ENCODE measurements around the gene ARHGEF11. TPM values are rescaled to one million over a fixed set of nuclear protein-coding genes. Genes with fewer than 3 reads are reported as not detected.

Gene ARHGEF11
- total RNA-seq, 3 donors from 2014 or later, result 1.4 to 1.8 (median 1.7) TPM

DNA sequence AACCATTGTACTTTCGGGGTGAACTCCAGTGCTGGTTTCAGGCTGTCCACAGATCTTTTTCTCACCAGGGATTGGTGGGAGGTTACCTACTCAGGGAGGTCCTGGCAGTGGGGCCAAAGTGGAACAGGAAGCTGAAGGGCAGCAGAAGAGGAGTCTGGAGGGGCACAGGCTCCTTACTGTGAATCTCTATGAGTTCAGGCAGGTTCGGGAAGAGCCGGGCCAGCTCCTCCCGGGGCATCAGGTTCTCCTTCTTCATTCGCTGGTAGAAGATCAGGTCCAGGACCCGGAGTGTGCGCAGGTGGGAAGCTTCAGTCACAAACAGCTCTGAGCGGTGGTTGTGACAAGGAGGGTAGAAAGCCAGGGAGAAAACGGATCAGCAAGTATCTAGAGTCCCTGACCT is 98.4 kb downstream of the ARHGEF11 start:
- Mint-ChIP-seq H3K9me3 (no peaks in the 10 kb centered on the region), H3K36me3 (ENCODE audit: insufficient read depth) (peaks cover 36% of the 10 kb centered on the region), H3K4me3 (no peak overlapping the region), H3K27me3 (ENCODE audit: low read depth) (no peaks in the 10 kb centered on the region), H3K4me1 (ENCODE audit: low read depth) (no peaks in the 10 kb centered on the region)
- DNase-seq (no peak), ATAC-seq (no peak)

DNA sequence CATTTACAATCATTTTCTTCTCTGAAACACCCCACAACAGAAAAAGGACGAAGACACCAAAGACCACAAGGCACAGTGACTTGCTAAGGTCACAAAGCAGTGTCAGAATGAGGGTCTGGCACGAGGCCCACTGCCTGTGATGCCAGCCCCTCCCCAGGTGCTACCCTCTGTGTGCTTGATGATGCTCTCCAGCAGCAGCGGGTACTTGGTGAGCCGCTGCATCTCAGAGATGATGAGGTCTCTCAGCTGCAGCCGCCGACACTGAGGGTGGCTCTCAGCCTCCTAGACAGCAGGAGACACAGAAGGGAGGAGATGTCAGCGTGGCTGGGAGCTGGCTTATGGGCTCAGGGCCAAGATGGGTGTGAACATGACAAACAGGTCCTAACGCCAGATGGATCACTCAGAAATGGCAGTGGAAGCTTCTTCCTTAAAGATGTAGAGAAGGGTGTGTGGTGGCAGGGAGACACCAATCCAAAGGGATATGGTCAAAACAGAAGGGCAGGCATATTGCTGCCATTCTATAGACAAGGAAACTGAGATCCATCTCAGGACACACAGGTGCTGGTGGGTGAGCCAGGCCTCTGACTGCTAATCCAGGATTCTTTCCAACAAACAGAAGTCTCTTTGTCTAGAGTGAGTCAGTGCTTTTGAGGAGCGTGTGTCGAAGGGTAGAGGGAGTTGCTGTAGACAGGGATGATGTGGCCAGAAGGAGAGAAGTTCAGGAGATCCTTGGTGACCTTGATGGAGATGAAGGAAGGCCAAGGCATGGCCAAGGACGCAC is 99.5 kb downstream of the ARHGEF11 start:
- H3K36me3 Mint-ChIP-seq (ENCODE audit: insufficient read depth), result peaks cover 30% of the 10 kb centered on the region
- no peaks in the 10 kb centered on the region for H3K9me3 Mint-ChIP-seq
- DNase-seq (no peak), ATAC-seq (no peak)
- no peak overlapping the region for H3K4me3 Mint-ChIP-seq
- no peaks in the 10 kb centered on the region for H3K27me3 Mint-ChIP-seq (ENCODE audit: low read depth)
- H3K4me1 Mint-ChIP-seq (ENCODE audit: low read depth), result no peaks in the 10 kb centered on the region

DNA sequence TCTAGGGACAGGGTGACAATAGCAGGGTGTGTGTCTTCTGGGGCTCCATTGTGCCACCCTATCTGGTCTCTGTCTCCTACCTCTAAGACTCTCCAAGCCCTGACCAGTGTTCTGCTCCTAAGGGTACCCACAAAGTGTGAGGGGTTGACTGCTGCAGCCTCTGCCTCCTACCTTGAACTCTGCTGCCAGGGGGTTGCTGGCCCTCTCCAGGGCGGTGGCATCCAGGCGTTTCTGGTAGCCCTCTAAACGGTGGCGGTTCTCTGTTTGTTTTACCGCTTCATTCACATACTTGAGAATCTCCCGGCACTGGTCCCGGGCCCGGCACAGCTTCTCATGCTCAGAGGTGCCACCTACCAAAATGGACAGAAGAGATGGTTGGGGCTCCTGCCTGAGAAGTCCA is 100.7 kb downstream of the ARHGEF11 start:
- H3K4me3 Mint-ChIP-seq, result no peak overlapping the region
- no peaks in the 10 kb centered on the region for H3K9me3 Mint-ChIP-seq
- H3K36me3 Mint-ChIP-seq (ENCODE audit: insufficient read depth), result peaks cover 35% of the 10 kb centered on the region
- ATAC-seq (no peak), DNase-seq (no peak)
- no peaks in the 10 kb centered on the region for H3K27me3 Mint-ChIP-seq (ENCODE audit: low read depth)
- H3K4me1 Mint-ChIP-seq (ENCODE audit: low read depth), result no peaks in the 10 kb centered on the region

- ATAC-seq, result no peak
- Mint-ChIP-seq H3K9me3 (no peaks in the 10 kb centered on the region), H3K27me3 (ENCODE audit: low read depth) (no peaks in the 10 kb centered on the region), H3K36me3 (ENCODE audit: insufficient read depth) (peaks cover 35% of the 10 kb centered on the region), H3K4me1 (ENCODE audit: low read depth) (no peaks in the 10 kb centered on the region), H3K4me3 (no peak overlapping the region)
- no peak for DNase-seq
Measured at GRCh38 chr1:156944268-156944667, 101.3 kb downstream of the ARHGEF11 start.

GRCh38 chr1:156943756-156944155 is 101.8 kb downstream of the ARHGEF11 start:
- ATAC-seq (no peak), DNase-seq (no peak)
- H3K9me3 Mint-ChIP-seq, result no peaks in the 10 kb centered on the region
- H3K36me3 Mint-ChIP-seq (ENCODE audit: insufficient read depth), result peaks cover 35% of the 10 kb centered on the region
- H3K27me3 Mint-ChIP-seq (ENCODE audit: low read depth), result no peaks in the 10 kb centered on the region
- no peaks in the 10 kb centered on the region for H3K4me1 Mint-ChIP-seq (ENCODE audit: low read depth)
- no peak overlapping the region for H3K4me3 Mint-ChIP-seq

DNA sequence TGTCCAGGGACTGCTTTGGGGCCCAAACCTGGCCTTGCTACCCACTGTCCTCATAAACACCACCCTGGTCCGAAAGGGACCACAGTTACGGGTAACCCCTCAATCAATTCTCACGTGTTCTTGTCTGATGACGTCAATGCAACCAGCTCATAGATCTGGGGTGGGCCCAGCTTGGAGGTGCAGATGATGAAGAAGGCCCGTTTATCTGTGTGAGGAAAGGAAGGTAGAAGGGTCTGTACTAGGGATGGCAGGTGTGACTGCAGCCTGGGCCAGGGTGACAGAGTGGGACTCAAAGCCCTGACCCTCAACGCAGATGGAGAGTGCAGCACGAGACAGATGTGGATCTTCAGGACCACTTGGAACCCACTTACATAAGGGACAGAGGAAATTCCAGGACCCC is 103.0 kb downstream of the ARHGEF11 start:
- Mint-ChIP-seq H3K4me1 (ENCODE audit: low read depth) (no peaks in the 10 kb centered on the region), H3K4me3 (no peak overlapping the region), H3K27me3 (ENCODE audit: low read depth) (no peaks in the 10 kb centered on the region), H3K36me3 (ENCODE audit: insufficient read depth) (peaks cover 34% of the 10 kb centered on the region), H3K9me3 (no peaks in the 10 kb centered on the region)
- no peak for ATAC-seq
- no peak for DNase-seq

DNA sequence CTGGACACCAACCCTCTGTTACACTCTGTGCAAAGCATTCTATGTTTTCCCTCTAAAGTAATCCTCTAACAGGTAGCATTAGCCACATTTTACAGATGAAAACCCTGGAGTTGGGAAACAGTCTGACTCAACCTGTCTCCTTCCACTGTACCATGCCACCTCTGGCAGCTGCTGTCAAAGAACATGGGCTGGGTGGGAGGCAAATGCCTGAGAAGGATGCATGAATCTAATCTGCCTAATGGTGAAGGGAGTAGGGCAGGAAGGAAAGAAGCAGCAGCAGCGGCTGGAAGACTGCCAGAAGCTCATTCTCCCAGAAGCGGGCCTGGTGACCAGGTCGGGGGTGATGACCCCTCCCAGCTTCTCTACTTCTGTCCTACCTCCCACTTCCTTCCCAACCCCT is 103.4 kb downstream of the ARHGEF11 start:
- ATAC-seq (no peak), DNase-seq (no peak)
- H3K4me3 Mint-ChIP-seq, result no peak overlapping the region
- H3K36me3 Mint-ChIP-seq (ENCODE audit: insufficient read depth), result peaks cover 32% of the 10 kb centered on the region
- no peaks in the 10 kb centered on the region for H3K9me3 Mint-ChIP-seq
- no peaks in the 10 kb centered on the region for H3K4me1 Mint-ChIP-seq (ENCODE audit: low read depth)
- H3K27me3 Mint-ChIP-seq (ENCODE audit: low read depth), result no peaks in the 10 kb centered on the region

DNA sequence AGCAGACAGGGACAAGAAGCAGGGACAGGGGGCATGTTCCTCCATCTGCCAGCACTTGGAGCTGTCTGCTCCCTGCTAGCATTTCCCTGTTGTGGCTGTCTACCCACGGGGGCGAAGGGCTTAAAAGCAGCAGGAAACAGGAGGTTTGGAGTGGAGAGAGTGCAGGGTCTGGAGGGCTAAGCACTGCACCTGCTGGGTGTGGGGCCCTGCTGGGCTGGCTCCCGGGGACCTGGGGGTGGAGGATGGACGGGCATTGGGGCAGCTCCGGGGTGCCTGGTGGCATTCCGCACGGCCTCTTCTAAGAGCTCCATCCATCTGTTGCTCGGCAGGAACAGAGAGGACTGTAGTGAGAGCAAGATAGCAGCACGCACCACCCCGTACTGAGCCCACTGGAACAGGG is 103.9 kb downstream of the ARHGEF11 start:
- no peak for ATAC-seq
- Mint-ChIP-seq H3K36me3 (ENCODE audit: insufficient read depth) (peaks cover 27% of the 10 kb centered on the region), H3K4me3 (no peak overlapping the region), H3K9me3 (no peaks in the 10 kb centered on the region), H3K4me1 (ENCODE audit: low read depth) (no peaks in the 10 kb centered on the region), H3K27me3 (ENCODE audit: low read depth) (no peaks in the 10 kb centered on the region)
- no peak for DNase-seq

DNA sequence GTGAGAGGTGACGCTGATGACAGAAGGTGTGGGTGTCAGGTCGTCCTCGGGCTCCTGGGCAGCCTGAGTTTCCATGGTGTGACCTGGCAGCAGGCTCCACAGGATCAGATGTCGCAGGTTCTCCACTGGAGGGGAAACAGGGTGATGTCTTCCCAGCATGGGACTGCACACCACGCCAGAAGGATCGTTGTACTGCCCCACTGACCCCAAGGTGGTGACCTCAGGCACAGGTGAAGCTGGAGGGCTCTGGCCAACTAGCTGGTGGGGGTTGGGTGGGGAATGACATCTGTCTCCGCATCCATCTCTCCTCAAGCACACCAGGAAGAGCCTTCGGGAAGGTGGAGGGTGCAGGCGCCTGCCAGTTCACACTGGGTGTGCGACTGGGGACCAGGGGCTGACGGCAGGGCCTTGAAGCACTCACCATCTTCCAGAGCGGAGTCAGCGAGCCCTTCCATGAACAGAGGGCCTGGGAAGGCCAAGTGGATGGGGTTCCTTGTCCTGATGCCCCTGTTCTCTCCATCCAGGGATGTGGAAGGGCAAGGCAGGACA is 105.7 kb downstream of the ARHGEF11 start:
- Mint-ChIP-seq H3K36me3 (ENCODE audit: insufficient read depth) (peaks cover 17% of the 10 kb centered on the region), H3K4me1 (ENCODE audit: low read depth) (no peaks in the 10 kb centered on the region), H3K9me3 (no peaks in the 10 kb centered on the region), H3K4me3 (no peak overlapping the region), H3K27me3 (ENCODE audit: low read depth) (no peaks in the 10 kb centered on the region)
- ATAC-seq (no peak), DNase-seq (no peak)

- no peaks in the 10 kb centered on the region for H3K4me1 Mint-ChIP-seq (ENCODE audit: low read depth)
- ATAC-seq (no peak), DNase-seq (no peak)
- H3K27me3 Mint-ChIP-seq (ENCODE audit: low read depth), result no peaks in the 10 kb centered on the region
- no peak overlapping the region for H3K4me3 Mint-ChIP-seq
- H3K36me3 Mint-ChIP-seq (ENCODE audit: insufficient read depth), result peaks cover 16% of the 10 kb centered on the region
- no peaks in the 10 kb centered on the region for H3K9me3 Mint-ChIP-seq
Measured at GRCh38 chr1:156938813-156939212, 106.7 kb downstream of the ARHGEF11 start.

DNA sequence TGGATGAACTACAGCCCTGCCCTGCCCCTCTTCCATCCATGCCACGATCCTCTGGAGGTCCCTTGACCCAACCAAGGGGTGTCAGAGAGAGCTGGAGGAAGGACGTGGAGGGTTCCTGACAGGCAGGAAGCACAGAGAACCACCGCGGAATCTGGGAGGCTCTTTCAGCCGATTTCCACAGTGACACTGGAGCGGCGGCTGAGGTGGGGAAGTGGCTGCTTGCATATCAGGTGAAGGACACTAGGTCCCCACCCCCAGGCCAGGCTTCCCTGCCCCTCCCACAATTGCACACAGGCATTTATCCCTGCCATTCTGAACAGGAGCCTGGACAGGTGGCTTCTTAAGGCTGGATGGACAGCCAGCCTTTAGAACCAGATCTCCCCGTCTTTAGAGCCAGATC is 107.7 kb downstream of the ARHGEF11 start:
- Mint-ChIP-seq H3K9me3 (no peaks in the 10 kb centered on the region), H3K36me3 (ENCODE audit: insufficient read depth) (peaks cover 10% of the 10 kb centered on the region), H3K4me1 (ENCODE audit: low read depth) (no peaks in the 10 kb centered on the region), H3K4me3 (no peak overlapping the region), H3K27me3 (ENCODE audit: low read depth) (no peaks in the 10 kb centered on the region)
- ATAC-seq, result no peak
- DNase-seq, result no peak

DNA sequence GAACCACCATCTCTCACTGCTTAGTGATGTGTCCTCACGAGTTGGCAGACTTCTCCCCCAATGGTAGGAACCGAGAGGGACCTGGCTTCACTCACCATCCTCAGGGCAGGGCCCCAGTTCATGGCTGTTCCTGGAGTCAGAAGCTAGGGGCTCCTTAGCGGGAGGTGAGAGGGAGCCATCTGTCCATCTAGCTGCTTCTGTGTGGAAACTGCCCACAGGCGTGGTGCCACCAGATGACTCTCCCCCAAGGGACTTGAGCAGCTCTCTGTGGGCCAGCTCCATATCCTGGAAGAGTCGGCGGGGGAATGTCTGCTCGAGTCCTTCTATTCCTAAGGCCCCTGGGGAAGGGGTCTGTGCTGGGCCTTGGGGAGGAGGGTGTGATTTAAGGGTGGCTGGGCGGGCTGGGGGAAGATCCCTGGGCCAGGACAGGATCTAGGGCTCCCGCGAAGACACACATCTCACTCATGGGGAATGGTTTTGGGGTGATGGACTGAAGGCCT is 108.8 kb downstream of the ARHGEF11 start:
- H3K4me1 Mint-ChIP-seq (ENCODE audit: low read depth), result no peaks in the 10 kb centered on the region
- H3K9me3 Mint-ChIP-seq, result no peaks in the 10 kb centered on the region
- peaks cover 7% of the 10 kb centered on the region for H3K27me3 Mint-ChIP-seq (ENCODE audit: low read depth)
- ATAC-seq, result no peak
- no peak for DNase-seq
- no peak overlapping the region for H3K4me3 Mint-ChIP-seq
- peaks cover 10% of the 10 kb centered on the region for H3K36me3 Mint-ChIP-seq (ENCODE audit: insufficient read depth)

DNA sequence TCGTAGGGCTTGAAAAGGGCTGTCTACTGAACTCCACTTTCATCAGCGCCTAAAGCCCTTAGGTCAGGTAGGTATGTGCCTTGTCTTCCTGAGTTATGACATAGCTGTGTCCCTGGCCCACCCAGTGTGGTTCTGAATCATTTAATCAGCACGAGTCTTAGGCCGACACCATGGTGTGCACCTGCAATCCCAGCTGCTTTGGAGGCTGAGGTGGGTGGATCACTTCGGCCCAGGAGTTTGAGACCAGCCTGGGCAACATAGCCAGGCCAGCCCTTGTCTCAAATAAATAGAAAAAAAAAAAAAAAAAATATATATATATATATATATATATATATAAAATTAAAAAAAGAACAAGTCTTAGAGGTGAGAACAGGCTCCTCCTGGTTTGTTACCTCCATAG is 109.4 kb downstream of the ARHGEF11 start:
- ATAC-seq (no peak), DNase-seq (no peak)
- Mint-ChIP-seq H3K4me1 (ENCODE audit: low read depth) (peaks cover 3% of the 10 kb centered on the region), H3K9me3 (no peaks in the 10 kb centered on the region), H3K27me3 (ENCODE audit: low read depth) (peaks cover 13% of the 10 kb centered on the region), H3K4me3 (no peak overlapping the region), H3K36me3 (ENCODE audit: insufficient read depth) (peaks cover 10% of the 10 kb centered on the region)

GRCh38 chr1:156935505-156936128 is 109.9 kb downstream of the ARHGEF11 start:
- Mint-ChIP-seq H3K27me3 (ENCODE audit: low read depth) (peaks cover 19% of the 10 kb centered on the region), H3K4me1 (ENCODE audit: low read depth) (peaks cover 3% of the 10 kb centered on the region), H3K9me3 (no peaks in the 10 kb centered on the region), H3K36me3 (ENCODE audit: insufficient read depth) (peaks cover 5% of the 10 kb centered on the region), H3K4me3 (no peak overlapping the region)
- no peak for ATAC-seq
- no peak for DNase-seq

- Mint-ChIP-seq H3K36me3 (ENCODE audit: insufficient read depth) (no peaks in the 10 kb centered on the region), H3K4me1 (ENCODE audit: low read depth) (peaks cover 4% of the 10 kb centered on the region), H3K9me3 (no peaks in the 10 kb centered on the region), H3K4me3 (no peak overlapping the region), H3K27me3 (ENCODE audit: low read depth) (peaks cover 43% of the 10 kb centered on the region)
- DNase-seq, result no peak
- ATAC-seq, result no peak
Measured at GRCh38 chr1:156933136-156933535, 112.4 kb downstream of the ARHGEF11 start.
